ENCODE results near the gene MINDY3.

GRCh38 chr10:15759265-15759664, 101.0 kb downstream of the MINDY3 start:
- no peak for TF ChIP-seq POLR2AphosphoS5 (IDR thresholded peaks at IDR 0.05; ENCODE audit: low read depth, low read length)
- no peak for TF ChIP-seq FOXP2 (optimal IDR thresholded peaks at IDR 0.05; ENCODE audit: borderline replicate concordance, extremely low read depth, extremely low read length, insufficient read depth)

Measured in PFSK-1 (cell line).